Lung (tissue), 12 donors: ENCODE data around the gene FLVCR2. TPM values are rescaled to one million over a fixed set of nuclear protein-coding genes. Genes with fewer than 3 reads are reported as not detected.

Experiments
- ATAC-seq: fragments of 200-7000 bp; cut with Tn5 transposase; one replicate; pipeline ENCODE4 v1.9.1; 2020; ENCODE audit warnings: moderate number of reproducible peaks; ENCODE audit not compliant: insufficient read depth, low FRiP score
- DNase-seq, 3 donors: peaks; one replicate each; pipeline ENCODE4 v3.0.0-alpha.2; 2013 to 2017
- H3K27ac ChIP-seq, 2 donors: one replicate each; pipeline ENCODE4 v1.5.1; 2013; ENCODE audit warnings: mild to moderate bottlenecking in 2 of 2, moderate library complexity in 2 of 2, control low read depth in 1 of 2, inconsistent platforms in 1 of 2, low read depth in 1 of 2, low read length in 1 of 2
- H3K27me3 ChIP-seq, 3 donors: one replicate each; pipeline ENCODE4 v1.5.1; 2013; ENCODE audit warnings: low read length in 2 of 3; ENCODE audit not compliant: control insufficient read depth in 3 of 3, insufficient read depth in 3 of 3
- H3K36me3 ChIP-seq, 4 donors: one replicate each; pipeline ENCODE4 v1.5.1; 2013; ENCODE audit warnings: low read length in 4 of 4, mild to moderate bottlenecking in 1 of 4, moderate library complexity in 1 of 4; ENCODE audit not compliant: control insufficient read depth in 4 of 4, insufficient read depth in 4 of 4
- H3K4me1 ChIP-seq, 5 donors: one replicate each; pipeline ENCODE4 v1.5.1; 2013; ENCODE audit warnings: low read length in 5 of 5, mild to moderate bottlenecking in 2 of 5, moderate library complexity in 1 of 5; ENCODE audit not compliant: control insufficient read depth in 5 of 5, insufficient read depth in 5 of 5
- H3K4me3 ChIP-seq: one replicate; pipeline ENCODE4 v1.5.1; 2013; ENCODE audit warnings: mild to moderate bottlenecking, control low read depth, moderate library complexity
- H3K9ac ChIP-seq, 2 donors: one replicate each; pipeline ENCODE4 v1.5.1; 2013; ENCODE audit warnings: low read length in 2 of 2, control low read depth in 1 of 2; ENCODE audit not compliant: insufficient read depth in 1 of 2
- H3K9me3 ChIP-seq, 4 donors: one replicate each; pipeline ENCODE4 v1.5.1; 2013; ENCODE audit warnings: low read length in 3 of 4, mild to moderate bottlenecking in 1 of 4, moderate library complexity in 1 of 4; ENCODE audit not compliant: control insufficient read depth in 4 of 4, insufficient read depth in 3 of 4
- CTCF ChIP-seq: IDR thresholded peaks from 2 replicates; pipeline ENCODE4 v1.5.1; 2012; ENCODE audit warnings: mild to moderate bottlenecking; ENCODE audit errors: control extremely low read depth, extremely low read depth
- WGBS, 2 donors: extraction: QIAGEN DNeasy Blood & Tissue Kit; methylation state at CpG; one replicate each; pipeline ENCODE4 v1.1.7; 2013; 5-methylcytosine and 5-hydroxymethylcytosine counted together
- polyA plus RNA-seq, 2 donors: library from polyadenylated mRNA; stranded (reverse); fragments of 200-250 nt; gene quantifications; one replicate each; pipeline ENCODE4 v1.2.1, GENCODE V29; 2013
- total RNA-seq, 2 donors: library from RNA; depleted of rRNA in 1 of 2; stranded (reverse); fragments of >200 nt in 1 of 2; gene quantifications; one replicate each; pipeline ENCODE4 v1.2.1, GENCODE V29; 2014 to 2021
- donor health status: control.
- donor health status: control.
- donor health status: Bipolar disorder and iron deficiency.
- donor health status: healthy.
- donor health status: DM: yes; HTN: yes; CAD: no.

The FLVCR2 gene
- total and polyA plus RNA-seq, 4 donors, result 4.7 to 37.6 (median 20.5) TPM

- WGBS, 2 donors, result 92 to 94% methylated on average over 7 of the region's 7 CpGs
- Histone ChIP-seq H3K9ac (no peak overlapping the region), H3K27me3 (no peaks in the 10 kb centered on the region), H3K36me3 (no peaks in the 10 kb centered on the region), H3K4me1 (peaks cover 0 to 5% (median 0%) of the 10 kb centered on the region in 5 donors), H3K4me3 (no peak overlapping the region), H3K27ac (no peak overlapping the region), H3K9me3 (no peaks in the 10 kb centered on the region)
- no peak for ATAC-seq
- DNase-seq, result no peak
- TF ChIP-seq CTCF, result no peak
Measured at GRCh38 chr14:75568140-75568539, 10.3 kb upstream of the FLVCR2 start.

GRCh38 chr14:75568791-75569190 is 9.6 kb upstream of the FLVCR2 start:
- no peak overlapping the region for H3K4me3 ChIP-seq
- WGBS, 2 donors, result 89 to 93% methylated on average over 6 of the region's 6 CpGs
- H3K27ac ChIP-seq, result no peak overlapping the region
- no peaks in the 10 kb centered on the region for H3K9me3 ChIP-seq
- DNase-seq, result no peak
- peaks cover 0 to 5% (median 0%) of the 10 kb centered on the region in 5 donors for H3K4me1 ChIP-seq
- H3K9ac ChIP-seq, result no peak overlapping the region
- no peak for TF ChIP-seq CTCF
- no peak for ATAC-seq
- H3K27me3 ChIP-seq, result no peaks in the 10 kb centered on the region
- no peaks in the 10 kb centered on the region for H3K36me3 ChIP-seq

GRCh38 chr14:75570797-75571196 is 7.6 kb upstream of the FLVCR2 start:
- ATAC-seq (no peak), DNase-seq (no peak)
- WGBS, 2 donors, result 25 to 48% methylated on average over 2 of the region's 2 CpGs
- Histone ChIP-seq H3K36me3 (no peaks in the 10 kb centered on the region), H3K9me3 (no peaks in the 10 kb centered on the region), H3K4me1 (peaks cover 0 to 5% (median 0%) of the 10 kb centered on the region in 5 donors), H3K27ac (no peak overlapping the region), H3K9ac (no peak overlapping the region), H3K27me3 (no peaks in the 10 kb centered on the region), H3K4me3 (no peak overlapping the region)
- no peak for TF ChIP-seq CTCF

- no peak for TF ChIP-seq CTCF
- no peak overlapping the region for H3K9ac ChIP-seq
- H3K4me3 ChIP-seq, result no peak overlapping the region
- WGBS, 2 donors, result 71 to 88% methylated on average over 6 of the region's 6 CpGs
- DNase-seq, result no peak
- H3K36me3 ChIP-seq, result no peaks in the 10 kb centered on the region
- H3K9me3 ChIP-seq, result no peaks in the 10 kb centered on the region
- H3K4me1 ChIP-seq, result no peaks in the 10 kb centered on the region
- no peak for ATAC-seq
- H3K27me3 ChIP-seq, result no peaks in the 10 kb centered on the region
- H3K27ac ChIP-seq, result no peak overlapping the region
Measured at GRCh38 chr14:75572104-75572503, 6.3 kb upstream of the FLVCR2 start.
